ENCODE results near the gene PUM1.
A peak's percentile ranks its signal among the peaks of the same experiment; 100 is the strongest.

The PUM1 gene

DNA sequence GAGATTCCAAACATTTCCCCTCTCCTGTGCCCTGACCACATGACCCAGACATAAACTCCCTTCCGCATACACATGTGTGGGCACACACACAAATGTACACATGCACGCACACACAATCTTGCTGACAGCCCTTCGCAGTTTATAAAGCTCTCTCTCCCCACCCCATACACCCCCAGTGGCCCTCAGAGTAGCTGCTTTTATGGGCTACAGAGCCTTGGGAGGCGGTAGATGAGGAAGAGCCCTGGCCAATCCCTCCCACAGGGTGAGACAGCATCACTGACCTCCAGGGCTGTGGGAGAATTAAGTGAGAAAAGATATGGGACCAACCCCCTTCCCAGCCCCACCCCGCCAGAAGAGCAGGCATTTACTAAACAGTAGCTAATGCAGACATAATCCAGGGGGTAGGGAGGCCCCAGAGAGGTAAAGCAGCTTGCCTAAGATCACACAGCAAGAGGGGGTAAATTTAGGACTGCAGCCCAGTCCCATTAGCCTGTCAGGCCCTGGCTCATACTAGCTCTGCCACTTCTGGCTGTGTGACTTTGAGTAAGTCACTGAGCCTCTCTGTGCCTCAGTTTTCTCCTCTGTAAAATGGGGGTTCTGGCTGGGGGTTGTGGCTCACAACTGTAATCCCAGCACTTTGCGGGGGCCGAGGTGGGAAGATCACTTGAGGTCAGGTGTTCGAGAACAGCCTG lies 162.0 kb downstream of the PUM1 start:
- DNase-seq = no peak

DNA sequence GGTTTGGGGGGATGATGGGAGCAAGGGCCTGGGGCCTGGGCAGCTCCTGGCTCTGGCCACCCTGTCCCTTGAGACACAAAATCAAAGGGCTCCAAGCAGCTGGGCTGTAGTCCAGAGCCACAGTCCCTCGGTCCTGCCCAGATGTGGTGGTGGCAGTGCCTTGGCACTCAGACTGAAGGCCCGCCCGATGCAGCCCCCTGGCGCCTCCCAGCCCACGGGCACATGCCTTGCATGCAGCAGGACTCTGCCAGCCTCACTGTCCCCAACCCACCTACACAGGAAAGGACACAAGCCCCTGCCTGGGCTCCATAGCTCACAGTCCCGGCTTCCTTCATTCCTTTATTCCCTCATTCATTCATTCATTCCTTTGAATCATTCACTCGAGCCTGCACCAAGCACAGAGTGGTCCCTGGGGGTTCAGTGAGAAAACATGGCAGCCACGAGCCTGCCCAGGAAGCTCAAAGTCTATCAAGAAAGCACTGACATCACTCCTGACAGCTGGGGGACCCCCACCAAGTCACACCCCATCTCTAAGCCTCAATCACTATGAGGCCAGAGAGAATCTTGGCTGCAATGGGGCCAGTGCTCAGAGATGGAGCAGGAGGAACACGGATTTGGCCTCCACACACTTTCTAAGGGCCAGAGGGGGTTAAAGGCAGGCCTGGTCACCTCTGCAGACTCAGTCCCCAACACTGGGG lies 162.8 kb downstream of the PUM1 start:
- no peak for DNase-seq

DNA sequence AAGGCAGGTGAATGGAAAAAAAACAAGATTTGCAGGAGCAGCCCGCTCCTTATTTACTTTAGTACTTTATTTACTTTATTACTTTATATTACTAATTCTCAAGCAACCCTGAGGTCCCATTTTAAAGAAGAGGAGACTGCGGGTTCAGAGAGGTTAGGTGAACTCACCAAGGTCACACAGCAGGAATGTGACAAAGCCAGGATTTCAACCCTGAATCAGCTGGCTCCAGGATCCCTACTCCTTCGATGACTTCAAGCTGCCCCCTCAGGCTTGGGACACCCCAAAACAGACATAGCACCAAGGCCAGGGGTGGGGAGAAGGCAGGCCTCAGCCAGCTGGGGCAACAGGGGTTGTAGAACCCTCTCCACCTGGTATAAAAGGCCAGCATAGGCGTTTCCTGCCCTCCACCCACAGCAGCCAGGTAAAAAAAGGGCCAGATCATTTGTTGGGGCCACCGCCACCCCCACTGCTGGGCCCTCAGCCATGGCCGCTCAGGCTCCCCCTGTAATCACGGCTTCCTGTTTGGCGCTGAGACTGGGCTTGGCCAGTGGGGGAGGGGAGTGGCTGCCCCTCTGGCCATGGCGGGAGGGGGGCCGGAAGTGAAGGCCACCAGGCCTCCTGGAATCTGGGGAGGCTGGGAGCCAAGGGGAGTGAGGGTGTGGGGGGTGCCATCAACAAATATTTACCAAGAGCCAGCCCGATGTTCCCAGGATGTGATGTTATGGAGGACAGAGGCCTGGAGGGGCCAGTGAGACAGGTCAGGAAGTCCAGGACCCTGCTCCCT lies 163.5 kb downstream of the PUM1 start:
- no peak for DNase-seq

DNA sequence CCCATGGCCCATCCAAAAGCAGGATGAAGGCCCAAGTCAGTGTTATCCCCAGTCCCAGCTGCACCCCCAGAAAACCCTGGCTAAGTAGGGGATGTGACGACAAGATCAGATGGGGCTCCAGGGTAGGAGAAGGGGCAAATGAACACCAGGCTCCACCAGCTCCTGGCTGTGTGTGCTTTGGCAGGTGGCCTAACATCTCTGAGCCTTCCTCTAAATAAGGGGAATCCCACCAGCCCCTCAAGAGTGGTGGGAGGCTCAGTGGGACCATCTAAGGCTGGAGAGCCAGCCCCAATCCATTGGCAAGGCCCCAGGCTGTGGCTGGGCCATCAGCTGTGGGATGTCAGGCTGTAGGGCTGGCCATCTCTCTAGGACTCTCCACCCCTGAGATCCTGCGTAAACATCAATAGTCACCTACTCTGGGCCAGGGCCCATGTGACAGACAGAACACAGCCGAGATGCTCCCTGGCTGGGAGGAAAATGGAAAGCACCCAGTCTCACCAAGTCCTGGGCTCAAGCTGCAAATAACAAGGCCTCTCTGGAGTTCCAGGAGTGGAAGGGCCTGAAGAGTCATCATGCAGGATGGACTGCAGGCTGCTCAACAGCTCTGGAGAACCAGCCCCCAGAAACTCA lies 164.5 kb downstream of the PUM1 start:
- DNase-seq = no peak

DNA sequence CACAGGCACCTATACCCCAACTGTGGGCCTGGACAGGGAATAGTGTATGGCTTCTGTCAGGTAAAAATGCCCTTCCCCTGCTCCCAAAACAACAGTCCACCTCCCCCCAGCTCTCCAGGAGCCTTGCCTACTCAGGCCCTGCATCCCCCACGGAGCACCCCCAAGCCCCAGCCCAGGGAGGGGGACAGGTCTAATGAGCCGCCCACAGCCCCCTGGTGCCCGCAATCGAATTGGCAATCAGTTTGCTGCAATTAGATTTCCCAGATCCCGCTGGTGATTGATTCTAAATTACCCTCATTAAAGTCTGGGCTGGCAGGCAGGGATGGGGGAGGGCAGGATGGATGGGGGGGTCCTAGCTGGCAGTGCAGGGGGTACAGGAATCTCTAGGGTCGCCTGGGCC lies 165.0 kb downstream of the PUM1 start:
- no peak for DNase-seq

DNA sequence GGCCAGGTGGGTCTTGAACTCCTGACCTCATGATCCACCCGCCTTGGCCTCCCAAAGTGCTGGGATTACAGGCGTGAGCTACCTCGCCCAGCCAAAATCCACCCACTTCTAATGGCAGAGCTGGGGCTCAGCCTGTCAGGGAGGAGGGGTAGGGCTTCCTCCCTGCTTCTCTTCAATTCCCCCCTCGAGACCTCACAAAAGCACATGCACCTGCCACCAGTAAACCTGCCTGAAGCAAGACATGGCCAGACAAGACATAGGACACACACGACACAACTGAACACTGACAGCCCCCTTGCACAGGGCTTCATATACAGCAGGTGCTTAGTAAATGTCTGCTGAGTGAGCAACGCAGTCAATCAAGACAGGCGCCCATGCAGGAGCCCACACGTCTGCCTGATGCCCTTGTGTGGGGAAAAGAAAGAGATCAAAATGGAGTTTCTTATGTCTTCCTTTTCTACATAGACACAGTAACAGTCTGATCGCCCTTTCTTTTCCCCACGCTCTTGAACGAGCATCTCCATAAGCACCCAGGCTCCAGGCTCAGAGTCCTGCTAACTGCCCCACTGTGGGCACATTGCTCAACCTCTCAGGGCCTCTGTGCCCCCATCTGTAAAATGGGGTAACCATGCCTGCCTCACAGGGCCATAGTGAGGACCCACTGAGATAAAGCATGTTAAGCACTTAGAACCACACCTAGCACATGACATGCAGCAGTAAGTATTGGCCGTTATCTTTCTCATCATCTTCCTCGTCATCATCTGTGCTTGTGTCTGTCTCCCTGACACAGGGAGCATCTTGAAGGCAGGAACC lies 165.7 kb downstream of the PUM1 start:
- no peak for DNase-seq

DNA sequence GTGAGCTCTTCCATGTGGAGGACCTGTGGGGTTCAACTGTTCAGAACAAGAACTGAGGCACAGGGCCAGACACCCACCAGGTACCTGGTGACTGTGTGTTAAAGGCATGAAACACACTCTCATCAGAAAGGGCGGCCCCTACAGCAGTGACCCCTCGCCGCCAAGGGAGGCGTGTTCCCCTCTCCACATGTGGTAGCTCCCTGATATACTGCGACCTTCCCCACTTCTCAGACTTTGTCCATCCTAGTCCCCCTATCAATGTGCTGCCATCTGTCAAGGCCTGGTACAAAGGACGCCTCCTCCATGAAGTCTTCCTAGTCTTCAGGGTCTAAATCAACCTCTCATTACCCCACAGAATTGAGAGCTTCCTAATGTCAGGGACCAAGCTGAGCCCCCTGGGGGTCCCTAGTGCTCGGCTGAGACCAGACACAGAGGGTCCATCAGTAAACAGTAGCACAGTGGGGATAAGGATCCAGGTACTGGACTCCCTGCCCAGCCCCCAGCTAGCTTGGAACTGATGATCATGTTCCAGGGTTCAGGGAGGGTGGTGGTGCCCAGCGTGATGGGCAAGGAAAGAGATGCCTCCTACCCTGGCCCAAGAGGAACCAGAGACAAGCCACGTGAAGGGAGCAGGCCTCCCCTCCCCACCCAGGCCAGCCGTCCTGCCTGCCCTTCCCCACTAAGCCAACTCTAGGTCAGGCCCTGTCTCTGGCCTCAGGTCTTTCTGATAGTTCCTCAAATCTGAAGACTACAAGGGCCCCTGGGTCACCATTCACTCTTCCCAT lies 167.3 kb downstream of the PUM1 start:
- no peak for DNase-seq

DNA sequence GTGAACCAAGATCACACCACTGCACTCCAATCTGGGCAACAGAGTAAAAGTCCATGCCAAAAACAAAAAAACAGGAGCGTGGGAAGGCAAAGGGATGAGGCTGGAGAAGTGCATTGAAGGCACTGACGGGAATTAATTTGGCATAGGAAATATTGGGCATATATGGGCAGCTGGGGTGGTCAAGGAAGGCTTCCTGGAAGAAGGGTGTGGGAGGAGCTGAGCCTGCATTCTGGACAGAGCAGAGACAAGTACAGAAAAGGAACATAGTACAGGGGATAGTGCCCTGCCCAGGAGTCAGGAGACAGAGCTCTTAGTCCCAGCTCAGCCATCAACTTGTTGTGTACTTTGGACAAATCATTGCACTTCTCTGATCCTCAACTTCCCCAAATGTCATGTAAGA lies 168.6 kb downstream of the PUM1 start:
- no peak for DNase-seq

DNA sequence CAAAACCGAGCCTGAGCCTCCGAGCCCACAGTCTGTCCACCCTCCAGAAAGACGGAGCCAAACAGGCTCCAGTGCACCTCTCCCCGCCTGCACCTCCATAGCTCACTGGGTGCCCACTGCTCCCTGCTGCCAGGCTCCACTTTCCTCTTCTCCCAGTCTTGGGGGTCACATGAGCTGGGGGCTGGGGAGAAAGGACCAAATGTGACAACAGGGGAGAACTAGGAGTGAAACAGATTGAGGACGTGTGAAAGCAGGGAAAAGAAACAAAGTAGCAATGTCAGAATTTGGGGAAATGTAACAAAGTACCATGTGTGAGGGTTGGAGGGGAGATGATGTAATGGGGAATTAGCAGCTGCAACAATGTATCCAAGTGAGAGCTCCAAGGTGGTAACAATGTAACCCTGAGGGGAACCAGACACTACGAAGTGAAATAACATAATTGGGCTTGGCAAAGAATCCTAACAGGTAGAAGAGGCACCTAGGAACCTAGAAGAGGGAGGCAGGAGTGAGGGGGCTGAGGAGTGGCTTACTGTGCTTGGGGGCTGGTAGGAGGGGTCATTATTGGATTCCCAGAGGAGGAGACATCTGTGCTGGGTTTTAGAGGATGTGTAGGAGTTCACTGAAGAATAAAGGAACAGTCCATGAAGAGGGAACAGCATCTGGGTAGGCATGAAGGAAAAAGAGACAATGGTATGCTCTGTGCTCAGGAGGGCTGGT lies 169.4 kb downstream of the PUM1 start:
- peak; percentile 8 for DNase-seq

DNA sequence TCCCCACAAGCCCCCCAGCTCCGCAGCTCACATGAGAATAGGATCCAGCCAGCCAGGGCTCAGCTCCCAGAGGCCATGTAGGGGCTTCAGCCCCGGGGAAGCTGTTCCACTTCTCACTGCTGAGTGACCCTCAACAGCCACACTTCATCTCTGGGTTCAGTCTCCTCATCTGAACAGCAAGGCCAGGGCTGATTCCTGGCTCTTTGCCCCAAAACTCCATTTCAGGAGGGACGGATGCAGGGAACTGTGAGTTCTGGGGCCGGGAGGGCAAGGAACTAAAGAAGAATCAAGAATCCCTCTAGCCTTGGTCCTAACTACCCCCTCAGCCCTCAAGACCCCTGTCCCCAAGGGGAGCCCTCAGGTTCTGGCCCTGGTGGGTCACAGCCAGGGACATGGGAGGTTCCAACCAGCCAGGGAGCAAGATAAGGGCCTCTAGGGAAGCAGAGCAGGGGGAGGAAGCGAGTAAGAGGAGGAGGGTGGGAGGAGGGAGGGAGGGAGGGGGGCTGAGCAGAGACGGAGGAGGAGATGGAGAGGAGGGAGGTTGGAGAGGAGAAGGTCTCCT lies 170.1 kb downstream of the PUM1 start:
- DNase-seq = no peak

DNA sequence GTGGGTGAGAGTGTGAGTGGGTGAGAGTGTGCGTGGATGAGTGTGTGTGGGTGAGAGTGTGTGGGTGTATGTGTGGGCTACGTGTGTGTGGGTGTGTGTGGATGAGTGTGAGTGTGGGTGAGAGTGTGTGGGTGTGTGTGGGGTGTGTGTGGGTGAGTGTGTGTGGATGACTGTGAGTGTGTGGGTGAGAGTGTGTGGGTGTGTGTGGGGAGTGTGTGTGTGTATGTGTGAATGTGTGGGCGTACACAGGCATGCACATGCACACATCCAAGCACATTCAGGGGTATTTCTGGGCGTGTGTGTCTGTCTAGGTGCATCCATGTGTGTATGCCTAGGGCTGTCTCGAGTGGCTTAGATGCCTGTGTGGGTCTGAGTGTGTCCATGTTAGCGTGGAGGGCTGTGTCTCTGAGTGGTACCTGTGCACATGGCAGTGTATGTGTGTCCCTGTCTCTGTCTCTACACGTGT lies 171.0 kb downstream of the PUM1 start:
- no peak for DNase-seq

DNA sequence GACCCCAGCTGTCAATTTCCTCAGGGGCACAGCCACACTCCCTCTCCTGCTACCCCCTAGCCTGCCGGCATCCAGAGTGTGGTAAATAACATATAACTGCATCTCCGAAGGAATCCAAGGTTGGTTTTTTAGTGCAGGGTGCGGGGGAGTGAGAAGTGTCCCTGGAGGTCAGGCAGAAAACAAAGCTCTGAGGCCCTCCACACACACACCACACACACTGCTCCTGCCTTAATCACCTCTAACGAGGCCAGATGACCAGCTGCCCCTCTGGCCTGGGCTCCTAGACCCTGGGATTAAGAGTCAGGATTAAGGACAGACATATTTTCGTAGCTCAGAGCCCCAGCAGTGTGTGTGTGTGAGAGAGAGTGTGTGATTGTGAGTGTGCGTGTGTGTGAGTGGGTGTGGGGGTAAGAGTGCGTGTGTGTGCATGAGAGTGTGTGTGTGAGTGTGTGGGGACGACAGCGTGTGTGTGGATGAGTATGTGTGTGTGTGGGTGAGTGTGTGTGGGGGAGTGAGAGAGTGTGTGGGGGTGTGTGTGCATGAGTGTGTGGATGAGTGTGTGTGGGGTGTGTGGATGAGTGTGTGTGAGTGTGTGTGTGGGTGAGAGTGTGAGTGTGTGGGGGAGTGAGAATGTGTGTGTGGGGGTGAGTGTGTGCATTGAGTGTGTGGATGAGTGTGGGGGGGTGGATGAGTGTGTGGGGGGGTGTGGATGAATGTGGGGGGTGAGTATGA lies 171.6 kb downstream of the PUM1 start:
- DNase-seq = no peak

DNA sequence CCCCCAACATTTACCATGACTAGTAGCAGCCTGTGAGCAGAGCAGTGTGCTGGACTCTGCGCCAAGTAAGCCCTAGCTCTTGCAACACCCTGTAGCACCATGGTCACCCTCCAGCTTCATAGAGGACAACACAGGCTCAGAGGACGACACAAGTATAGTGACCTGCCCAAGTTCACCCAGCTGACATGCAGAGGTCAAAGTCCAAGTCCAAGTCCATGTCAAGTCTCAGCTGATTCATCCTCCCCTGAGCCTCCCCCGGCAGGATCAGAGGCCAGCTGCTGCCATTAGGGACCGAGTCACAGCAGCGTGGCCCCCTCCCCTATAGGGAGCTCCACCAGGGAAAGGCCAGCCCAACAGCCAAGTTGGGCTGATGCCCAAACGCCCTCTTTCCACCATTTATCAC lies 172.8 kb downstream of the PUM1 start:
- DNase-seq = no peak

DNA sequence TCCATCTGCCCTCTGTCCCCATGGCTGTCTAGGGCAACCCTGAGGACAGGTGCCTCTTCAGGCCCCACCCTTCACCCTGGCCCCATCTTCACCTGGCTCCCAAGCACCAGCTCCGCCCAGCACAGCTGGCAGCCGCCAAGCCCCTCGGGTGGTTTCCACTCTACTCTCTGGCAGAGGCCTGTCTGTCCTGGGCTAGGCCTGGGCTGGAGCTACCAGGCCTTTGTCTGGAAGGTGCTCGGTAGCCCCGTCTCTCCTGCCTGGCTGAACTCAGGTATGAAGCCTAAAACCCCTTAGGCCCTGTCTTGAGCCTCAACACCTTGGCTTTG lies 174.3 kb downstream of the PUM1 start:
- DNase-seq = no peak

DNA sequence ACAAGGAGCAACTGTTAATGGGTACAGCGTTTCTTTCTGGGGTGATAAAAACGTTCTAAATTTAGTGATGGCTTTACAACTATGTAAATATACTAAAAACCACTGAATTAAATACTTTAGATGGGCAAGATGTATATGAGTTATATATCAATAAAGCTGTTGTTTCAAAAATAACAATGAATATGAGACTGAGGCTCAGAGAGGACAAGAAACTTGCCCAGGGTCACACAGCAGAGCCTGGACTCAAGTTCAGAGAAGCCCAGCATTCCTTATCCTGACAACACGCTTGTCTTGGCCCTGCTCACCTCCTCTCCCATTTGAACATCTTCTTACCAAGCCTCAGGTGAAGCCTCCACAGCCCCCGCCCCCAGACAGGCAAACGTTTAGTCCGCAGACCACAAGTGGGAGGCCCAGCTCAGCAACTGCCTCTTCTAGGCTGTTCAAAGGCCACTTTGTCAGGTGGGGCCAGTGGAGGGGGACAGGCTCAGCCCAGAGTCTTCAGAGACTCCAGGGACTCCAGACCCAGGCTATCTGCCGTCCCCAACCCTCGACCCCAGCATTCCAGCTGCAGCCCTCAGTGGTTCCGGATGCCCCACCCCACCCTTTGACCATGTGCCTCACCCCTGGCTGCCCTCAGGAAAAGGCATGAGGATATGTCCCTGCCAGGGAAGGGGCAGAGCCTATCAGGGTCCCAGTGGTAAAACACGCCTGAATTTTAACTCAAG lies 174.9 kb downstream of the PUM1 start:
- no peak for DNase-seq

DNA sequence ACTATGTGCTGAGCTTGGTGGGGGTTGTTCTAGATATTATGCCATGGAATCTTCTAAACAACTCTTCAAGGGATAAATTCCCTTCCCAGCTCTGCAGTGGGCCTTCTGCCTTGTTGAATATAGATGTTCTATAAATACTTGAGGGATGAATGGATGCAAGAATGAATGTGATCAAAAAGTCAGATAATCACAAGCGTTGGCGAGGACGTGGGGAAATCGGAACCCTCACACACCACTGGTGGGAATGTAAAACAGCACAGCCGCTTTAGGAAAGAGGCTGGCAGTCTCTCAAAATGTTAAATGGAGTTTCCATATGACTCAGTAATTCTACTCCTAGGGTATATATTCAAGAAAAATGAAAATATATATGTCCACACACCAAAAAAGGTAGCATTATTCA lies 176.0 kb downstream of the PUM1 start:
- DNase-seq = no peak

DNA sequence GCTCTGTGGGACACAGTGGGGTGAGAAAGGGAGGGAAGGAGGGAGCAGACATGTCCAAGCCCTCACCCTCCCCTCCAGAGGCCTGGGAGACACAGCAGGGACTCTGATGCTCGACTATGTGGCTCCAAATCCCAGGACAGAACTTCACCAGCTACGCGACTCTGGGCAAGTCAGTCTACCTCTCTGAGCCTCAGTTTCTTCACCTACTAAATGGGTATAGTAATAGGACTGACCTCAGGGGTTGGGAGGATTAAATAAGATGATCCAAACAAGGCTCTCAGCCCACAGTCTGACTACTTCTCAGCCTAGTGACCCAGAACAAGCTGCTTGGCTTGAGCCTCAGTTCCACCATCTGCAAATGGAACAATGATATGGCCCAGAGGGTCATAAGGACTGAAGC lies 176.5 kb downstream of the PUM1 start:
- no peak for DNase-seq

DNA sequence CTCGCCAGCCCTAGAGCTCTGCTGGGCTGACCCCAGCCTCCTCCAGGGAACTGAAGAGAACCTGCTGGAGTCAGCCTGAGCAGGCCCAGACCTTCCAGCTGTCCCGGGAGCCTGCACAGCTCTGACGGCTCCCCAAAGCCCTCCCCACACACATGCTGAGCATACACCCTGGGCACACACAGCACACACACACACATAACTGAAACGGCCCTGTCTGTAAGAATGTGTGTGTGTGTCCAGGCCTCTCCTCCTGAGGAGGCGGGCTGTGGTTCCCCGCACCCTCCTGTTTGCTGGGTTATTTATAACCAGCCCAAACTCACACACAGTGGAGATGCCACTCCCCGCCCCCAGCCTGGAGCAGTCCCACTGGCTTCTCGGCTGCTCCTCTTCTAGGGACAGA lies 177.1 kb downstream of the PUM1 start:
- no peak for DNase-seq
